ENCODE measurements around the gene TSACC.

DNA sequence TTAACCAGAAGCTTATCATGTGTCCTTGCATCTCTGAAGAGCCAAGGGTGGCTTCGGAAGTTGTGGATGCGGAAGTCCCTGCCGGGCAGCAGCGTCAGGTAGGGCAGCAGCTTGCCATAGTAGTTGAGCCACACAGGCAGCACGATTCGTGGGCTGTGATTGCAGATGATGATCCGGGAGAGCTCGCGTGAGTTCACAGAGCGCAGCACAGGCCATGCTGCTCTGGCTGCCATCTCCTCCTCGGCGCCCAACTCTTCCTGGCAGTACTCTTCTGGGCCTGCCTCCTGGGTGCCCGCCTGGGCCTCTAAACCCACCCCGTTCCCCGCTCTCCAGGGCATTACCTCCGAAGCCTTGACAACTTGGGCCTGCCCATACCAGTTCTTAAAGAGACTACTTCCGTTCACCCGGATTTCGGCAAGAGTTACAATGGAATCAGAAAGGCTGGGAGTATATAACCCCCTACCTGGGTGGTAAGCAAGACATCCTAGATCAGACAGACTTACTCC lies 39.4 kb upstream of the TSACC start, which contains the start of gene VHLL:
- TF ChIP-seq CTCF (IDR thresholded peaks at IDR 0.05) (no peak), POLR2A (IDR thresholded peaks at IDR 0.05) (no peak)
